ENCODE measurements around the gene FLNB.

Gene FLNB

DNA sequence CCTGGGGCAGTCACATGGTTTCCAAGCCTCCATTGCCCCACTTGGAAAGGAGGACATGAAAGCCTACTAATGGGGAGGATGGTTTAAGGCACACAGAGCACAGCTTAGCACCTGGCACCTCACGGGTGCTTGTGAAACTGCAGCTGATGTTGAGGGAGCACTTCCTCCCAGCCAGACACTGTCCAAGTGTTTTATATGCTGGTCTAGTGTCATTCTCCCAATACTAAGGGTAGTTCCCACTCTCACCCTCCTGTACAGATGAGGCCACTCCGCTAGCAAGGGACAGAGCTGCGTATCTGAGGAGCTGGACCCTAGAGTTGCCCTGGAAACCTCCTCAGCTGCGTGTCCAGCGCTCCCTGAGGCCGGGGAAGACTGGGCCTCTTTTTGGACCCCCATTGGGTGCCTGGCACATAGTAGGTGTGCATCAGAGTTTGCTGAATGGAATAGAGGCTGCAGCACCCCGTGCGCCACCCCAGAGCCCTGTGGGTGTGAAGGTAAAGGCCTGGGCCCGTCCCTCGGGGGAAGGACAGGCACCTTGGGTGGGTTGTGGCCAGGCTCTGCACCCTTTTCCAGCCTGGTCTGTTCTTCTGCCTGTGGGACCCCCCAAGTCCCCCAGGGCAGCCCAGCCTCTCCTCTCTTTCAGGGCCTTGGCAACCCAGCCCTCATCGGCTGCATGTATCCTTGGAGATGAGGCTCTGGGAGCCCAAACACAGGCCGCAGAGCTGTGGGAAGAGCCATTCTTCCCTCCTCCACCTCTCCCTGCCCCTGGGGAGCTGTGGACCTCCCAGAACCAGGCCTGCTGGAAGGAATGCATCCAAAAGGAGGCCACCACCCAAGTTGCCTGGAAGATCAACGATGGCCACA, 171.2 kb downstream of the FLNB start:
- H3K36me3 ChIP-seq (ENCODE audit: control insufficient read depth in 2 of 2, insufficient read depth in 1 of 2, low read length in 2 of 2): no peaks in the 10 kb centered on the region
- POLR2A ChIA-PET: interaction anchor here (0.6 kb wide), 1 partner anchor 510 kb away, joined by 4 read pairs; no protein-coding TSS in a partner anchor

DNA sequence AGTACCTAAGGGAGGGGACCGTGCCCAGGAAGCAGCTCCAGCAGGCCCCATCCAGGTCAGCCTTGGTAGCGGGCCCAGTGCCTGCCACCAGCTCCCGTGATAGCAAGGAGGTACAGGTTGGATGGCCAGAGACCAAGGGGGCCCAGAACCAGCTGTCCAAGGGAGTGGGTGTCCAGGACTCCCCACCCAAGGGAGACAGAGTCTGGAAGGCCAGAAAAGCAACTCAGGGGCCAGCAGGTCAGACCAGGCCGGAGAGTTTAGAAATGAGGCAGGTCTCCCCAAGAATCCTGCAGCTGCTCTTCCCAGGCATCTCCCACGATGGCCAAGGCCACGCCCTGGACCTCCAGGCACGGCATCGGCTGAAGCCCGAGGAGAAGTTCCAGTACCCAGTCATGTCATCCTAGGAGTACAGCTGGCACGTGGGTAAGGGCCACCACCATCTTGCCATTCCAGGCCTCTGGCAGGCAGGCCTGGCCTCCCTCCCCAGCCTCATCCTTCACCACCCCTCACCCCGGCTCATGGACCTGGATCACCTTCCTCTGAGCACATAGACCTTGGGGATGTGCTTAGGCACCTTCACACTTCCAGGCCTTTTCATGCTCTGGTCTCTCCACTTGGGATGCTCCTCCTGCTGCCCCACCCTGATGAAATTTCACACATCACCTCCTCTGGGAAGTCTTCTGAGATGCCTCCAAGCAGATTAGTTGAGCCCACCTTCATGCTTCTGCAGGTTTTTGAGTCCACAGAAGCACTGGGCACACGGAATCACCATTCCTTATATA, 172.1 kb downstream of the FLNB start:
- Histone ChIP-seq H3K4me1 (ENCODE audit: control insufficient read depth, insufficient read depth, low read length) (no peaks in the 10 kb centered on the region), H3K9me3 (ENCODE audit: control insufficient read depth, insufficient read depth, low read depth, low read length) (no peaks in the 10 kb centered on the region), H3K4me3 (ENCODE audit: low read depth, low read length) (no peak overlapping the region), H3K27ac (ENCODE audit: extremely low read depth, low read depth, low read length) (no peak overlapping the region), H3K36me3 (ENCODE audit: control insufficient read depth in 2 of 2, insufficient read depth in 1 of 2, low read length in 2 of 2) (no peaks in the 10 kb centered on the region)
- CTCF ChIA-PET: interaction anchor here (0.6 to 4.8 kb wide), 3 partner anchors 14 to 223 kb away, joined by 3 to 34 read pairs (median 3); no protein-coding TSS in a partner anchor
- POLR2A ChIA-PET: interaction anchor here (0.6 kb wide), 1 partner anchor 511 kb away, joined by 4 read pairs; no protein-coding TSS in a partner anchor
- TF ChIP-seq ZNF169 (tag by site-specific recombination; IDR thresholded peaks at IDR 0.05) (no peak), ZNF138 (tag by site-specific recombination; IDR thresholded peaks at IDR 0.05; ENCODE audit: borderline replicate concordance) (no peak), ZNF600 (tag by site-specific recombination; IDR thresholded peaks at IDR 0.05) (no peak), ZNF843 (tag by site-specific recombination; IDR thresholded peaks at IDR 0.05) (no peak), ZNF174 (tag by site-specific recombination; IDR thresholded peaks at IDR 0.05) (no peak), ZNF629 (tag by site-specific recombination; IDR thresholded peaks at IDR 0.05) (no peak), ZNF549 (tag by site-specific recombination; IDR thresholded peaks at IDR 0.05) (no peak), GLIS2 (tag by site-specific recombination; IDR thresholded peaks at IDR 0.05) (no peak)
- TF ChIP-seq, protein P1, sequence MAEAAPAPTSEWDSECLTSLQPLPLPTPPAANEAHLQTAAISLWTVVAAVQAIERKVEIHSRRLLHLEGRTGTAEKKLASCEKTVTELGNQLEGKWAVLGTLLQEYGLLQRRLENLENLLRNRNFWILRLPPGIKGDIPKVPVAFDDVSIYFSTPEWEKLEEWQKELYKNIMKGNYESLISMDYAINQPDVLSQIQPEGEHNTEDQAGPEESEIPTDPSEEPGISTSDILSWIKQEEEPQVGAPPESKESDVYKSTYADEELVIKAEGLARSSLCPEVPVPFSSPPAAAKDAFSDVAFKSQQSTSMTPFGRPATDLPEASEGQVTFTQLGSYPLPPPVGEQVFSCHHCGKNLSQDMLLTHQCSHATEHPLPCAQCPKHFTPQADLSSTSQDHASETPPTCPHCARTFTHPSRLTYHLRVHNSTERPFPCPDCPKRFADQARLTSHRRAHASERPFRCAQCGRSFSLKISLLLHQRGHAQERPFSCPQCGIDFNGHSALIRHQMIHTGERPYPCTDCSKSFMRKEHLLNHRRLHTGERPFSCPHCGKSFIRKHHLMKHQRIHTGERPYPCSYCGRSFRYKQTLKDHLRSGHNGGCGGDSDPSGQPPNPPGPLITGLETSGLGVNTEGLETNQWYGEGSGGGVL (tag by site-specific recombination; IDR thresholded peaks at IDR 0.05): no peak

More for the DNA sequence above, 171.2 kb downstream of the FLNB start:
- H3K27ac ChIP-seq (ENCODE audit: extremely low read depth, low read depth, low read length): no peak overlapping the region
- no peaks in the 10 kb centered on the region for H3K4me1 ChIP-seq (ENCODE audit: control insufficient read depth, insufficient read depth, low read length)
- no peaks in the 10 kb centered on the region for H3K9me3 ChIP-seq (ENCODE audit: control insufficient read depth, insufficient read depth, low read depth, low read length)
- CTCF ChIA-PET: interaction anchor here (0.6 to 4.8 kb wide), 5 partner anchors 8 to 217 kb away, joined by 3 to 34 read pairs (median 3); no protein-coding TSS in a partner anchor
- TF ChIP-seq ZSCAN23 (tag by site-specific recombination; IDR thresholded peaks at IDR 0.05): no peak
- TF ChIP-seq, protein P2, sequence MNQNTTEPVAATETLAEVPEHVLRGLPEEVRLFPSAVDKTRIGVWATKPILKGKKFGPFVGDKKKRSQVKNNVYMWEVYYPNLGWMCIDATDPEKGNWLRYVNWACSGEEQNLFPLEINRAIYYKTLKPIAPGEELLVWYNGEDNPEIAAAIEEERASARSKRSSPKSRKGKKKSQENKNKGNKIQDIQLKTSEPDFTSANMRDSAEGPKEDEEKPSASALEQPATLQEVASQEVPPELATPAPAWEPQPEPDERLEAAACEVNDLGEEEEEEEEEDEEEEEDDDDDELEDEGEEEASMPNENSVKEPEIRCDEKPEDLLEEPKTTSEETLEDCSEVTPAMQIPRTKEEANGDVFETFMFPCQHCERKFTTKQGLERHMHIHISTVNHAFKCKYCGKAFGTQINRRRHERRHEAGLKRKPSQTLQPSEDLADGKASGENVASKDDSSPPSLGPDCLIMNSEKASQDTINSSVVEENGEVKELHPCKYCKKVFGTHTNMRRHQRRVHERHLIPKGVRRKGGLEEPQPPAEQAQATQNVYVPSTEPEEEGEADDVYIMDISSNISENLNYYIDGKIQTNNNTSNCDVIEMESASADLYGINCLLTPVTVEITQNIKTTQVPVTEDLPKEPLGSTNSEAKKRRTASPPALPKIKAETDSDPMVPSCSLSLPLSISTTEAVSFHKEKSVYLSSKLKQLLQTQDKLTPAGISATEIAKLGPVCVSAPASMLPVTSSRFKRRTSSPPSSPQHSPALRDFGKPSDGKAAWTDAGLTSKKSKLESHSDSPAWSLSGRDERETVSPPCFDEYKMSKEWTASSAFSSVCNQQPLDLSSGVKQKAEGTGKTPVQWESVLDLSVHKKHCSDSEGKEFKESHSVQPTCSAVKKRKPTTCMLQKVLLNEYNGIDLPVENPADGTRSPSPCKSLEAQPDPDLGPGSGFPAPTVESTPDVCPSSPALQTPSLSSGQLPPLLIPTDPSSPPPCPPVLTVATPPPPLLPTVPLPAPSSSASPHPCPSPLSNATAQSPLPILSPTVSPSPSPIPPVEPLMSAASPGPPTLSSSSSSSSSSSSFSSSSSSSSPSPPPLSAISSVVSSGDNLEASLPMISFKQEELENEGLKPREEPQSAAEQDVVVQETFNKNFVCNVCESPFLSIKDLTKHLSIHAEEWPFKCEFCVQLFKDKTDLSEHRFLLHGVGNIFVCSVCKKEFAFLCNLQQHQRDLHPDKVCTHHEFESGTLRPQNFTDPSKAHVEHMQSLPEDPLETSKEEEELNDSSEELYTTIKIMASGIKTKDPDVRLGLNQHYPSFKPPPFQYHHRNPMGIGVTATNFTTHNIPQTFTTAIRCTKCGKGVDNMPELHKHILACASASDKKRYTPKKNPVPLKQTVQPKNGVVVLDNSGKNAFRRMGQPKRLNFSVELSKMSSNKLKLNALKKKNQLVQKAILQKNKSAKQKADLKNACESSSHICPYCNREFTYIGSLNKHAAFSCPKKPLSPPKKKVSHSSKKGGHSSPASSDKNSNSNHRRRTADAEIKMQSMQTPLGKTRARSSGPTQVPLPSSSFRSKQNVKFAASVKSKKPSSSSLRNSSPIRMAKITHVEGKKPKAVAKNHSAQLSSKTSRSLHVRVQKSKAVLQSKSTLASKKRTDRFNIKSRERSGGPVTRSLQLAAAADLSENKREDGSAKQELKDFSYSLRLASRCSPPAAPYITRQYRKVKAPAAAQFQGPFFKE (tag by site-specific recombination; IDR thresholded peaks at IDR 0.05; ENCODE audit: borderline replicate concordance): no peak
- no peak for TF ChIP-seq ZNF248 (tag by site-specific recombination; IDR thresholded peaks at IDR 0.05)
- TF ChIP-seq, protein P3, sequence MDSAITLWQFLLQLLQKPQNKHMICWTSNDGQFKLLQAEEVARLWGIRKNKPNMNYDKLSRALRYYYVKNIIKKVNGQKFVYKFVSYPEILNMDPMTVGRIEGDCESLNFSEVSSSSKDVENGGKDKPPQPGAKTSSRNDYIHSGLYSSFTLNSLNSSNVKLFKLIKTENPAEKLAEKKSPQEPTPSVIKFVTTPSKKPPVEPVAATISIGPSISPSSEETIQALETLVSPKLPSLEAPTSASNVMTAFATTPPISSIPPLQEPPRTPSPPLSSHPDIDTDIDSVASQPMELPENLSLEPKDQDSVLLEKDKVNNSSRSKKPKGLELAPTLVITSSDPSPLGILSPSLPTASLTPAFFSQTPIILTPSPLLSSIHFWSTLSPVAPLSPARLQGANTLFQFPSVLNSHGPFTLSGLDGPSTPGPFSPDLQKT (IDR thresholded peaks at IDR 0.05; ENCODE audit: borderline replicate concordance, low read depth, low read length): no peak
- TF ChIP-seq HOXA7 (CRISPR knock-in tag; IDR thresholded peaks at IDR 0.05; ENCODE audit: borderline replicate concordance): no peak
- no peak for TF ChIP-seq ZNF560 (tag by site-specific recombination; IDR thresholded peaks at IDR 0.05; ENCODE audit: borderline replicate concordance)
- TF ChIP-seq ZNF19 (tag by site-specific recombination; IDR thresholded peaks at IDR 0.05; ENCODE audit: low read depth): no peak
- TF ChIP-seq, protein P4, sequence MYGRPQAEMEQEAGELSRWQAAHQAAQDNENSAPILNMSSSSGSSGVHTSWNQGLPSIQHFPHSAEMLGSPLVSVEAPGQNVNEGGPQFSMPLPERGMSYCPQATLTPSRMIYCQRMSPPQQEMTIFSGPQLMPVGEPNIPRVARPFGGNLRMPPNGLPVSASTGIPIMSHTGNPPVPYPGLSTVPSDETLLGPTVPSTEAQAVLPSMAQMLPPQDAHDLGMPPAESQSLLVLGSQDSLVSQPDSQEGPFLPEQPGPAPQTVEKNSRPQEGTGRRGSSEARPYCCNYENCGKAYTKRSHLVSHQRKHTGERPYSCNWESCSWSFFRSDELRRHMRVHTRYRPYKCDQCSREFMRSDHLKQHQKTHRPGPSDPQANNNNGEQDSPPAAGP (tag by site-specific recombination; IDR thresholded peaks at IDR 0.05): no peak
- H3K4me3 ChIP-seq (ENCODE audit: low read depth, low read length): no peak overlapping the region

All from HEK293 (cell line).